Motor neuron (in vitro differentiated cells): ENCODE results near the gene EEF1AKMT1. TPM values are rescaled to one million over a fixed set of nuclear protein-coding genes. Genes with fewer than 3 reads are reported as not detected.
"Not testable (repeated sequence)": the region's sequence is repeated elsewhere in the genome, so short reads cannot be mapped to it uniquely, and the experiment has no call there.

Source experiments
- ATAC-seq, 8 experiments: fragments of 200-7000 bp; cut with Tn5 transposase; replicated peaks in 6 of 8; 2 replicates each; pipeline ENCODE4 v1.8.0; 2021; ENCODE audit warnings: mild to moderate bottlenecking in 8 of 8, moderate library complexity in 8 of 8
- H3K27ac ChIP-seq, 2 donors: fragments of 250-450 bp; sonication (Bioruptor Pico); 2 replicates each; pipeline ENCODE4 v1.9.0; 2021; ENCODE audit warnings: antibody characterized with exemption in 2 of 2, mild to moderate bottlenecking in 2 of 2, moderate library complexity in 1 of 2
- H3K4me1 ChIP-seq, 2 donors: fragments of 250-450 bp; sonication (Bioruptor Pico); replicated peaks in 1 of 2; 2 replicates each; pipeline ENCODE4 v1.6.1; 2021; ENCODE audit warnings: antibody characterized with exemption in 2 of 2, mild to moderate bottlenecking in 2 of 2, moderate library complexity in 1 of 2
- H3K4me3 ChIP-seq, 5 donors: fragments of 250-450 bp; sonication (Bioruptor Pico); 2 replicates each; pipeline ENCODE4 v1.9.0; 2021; ENCODE audit warnings: antibody characterized with exemption in 5 of 5, mild to moderate bottlenecking in 5 of 5, moderate library complexity in 4 of 5
- WGBS, 10 experiments: fragments of 450-650 bp; shearing (Covaris generic); methylation state at CpG; one replicate each; pipeline ENCODE4 v1.0.0; 2022; 5-methylcytosine and 5-hydroxymethylcytosine counted together
- in situ Hi-C, 9 experiments: fragments of 400-800 bp; cut with MboI; loops; one replicate each; pipeline ENCODE4 v1.15.0; 2021; ENCODE audit warnings: low sequenced_read_pairs in 9 of 9, low pct_unique_long_range_greater_than_20kb in 2 of 9; ENCODE audit not compliant: unreplicated experiment in 9 of 9
- total RNA-seq, 8 experiments: library from RNA; unstranded; fragments of 300-600 nt; gene quantifications; 2 replicates each; pipeline versions ENCODE4 v1.2.3 to v1.2.4, GENCODE V29; 2022

Gene EEF1AKMT1
- total RNA-seq, 8 experiments from 2014 or later, result 7.3 to 15.0 (median 9.8) TPM

DNA sequence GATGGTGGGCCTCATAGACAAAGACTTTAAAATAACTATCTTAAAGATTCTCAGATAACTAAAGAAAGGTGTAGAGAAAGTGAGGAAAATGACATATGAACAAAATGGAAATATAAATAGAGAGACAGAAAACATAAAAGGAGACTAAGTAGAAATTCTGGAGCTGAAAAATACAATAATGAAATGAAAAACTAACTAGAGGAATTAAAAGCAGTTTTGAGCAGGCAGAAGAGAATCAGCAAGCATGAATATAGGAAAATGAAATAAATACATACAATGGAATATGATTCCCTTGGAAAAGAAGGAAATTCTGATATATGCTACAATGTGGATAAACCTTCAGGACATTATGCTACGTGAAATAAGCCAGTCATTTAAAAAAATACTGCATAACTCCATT, 3.9 kb downstream of the EEF1AKMT1 start:
- Histone ChIP-seq H3K27ac (no peak overlapping the region), H3K4me1 (peaks cover 3 to 10% of the 10 kb centered on the region in 2 donors), H3K4me3 (no peak overlapping the region)
- no peak for ATAC-seq
- in situ Hi-C loops, result no loop called here
- 81 to 100% (median 95%) methylated on average over 1 of the region's 1 CpG; no CpG with 5 or more reads in 1 of the 10 experiments for WGBS, 10 experiments

DNA sequence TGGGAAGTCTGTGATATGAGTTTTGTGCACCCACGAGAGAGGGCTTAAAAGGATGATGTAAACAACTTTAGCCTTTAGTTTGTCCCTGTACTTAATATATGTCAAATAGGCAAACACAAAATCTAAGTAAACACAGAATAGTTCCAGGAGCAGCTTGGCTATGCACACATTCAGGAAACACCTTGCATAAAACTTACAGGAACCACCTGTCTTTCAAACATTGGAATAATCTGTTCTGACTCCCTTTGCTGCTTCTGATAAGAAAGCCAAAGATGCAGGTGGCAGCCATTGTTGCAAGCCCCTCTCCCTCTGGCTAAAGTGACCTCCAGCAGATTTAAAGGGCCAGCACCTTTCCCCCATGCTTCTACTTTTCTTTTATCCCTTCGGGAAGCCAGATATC, 4.7 kb downstream of the EEF1AKMT1 start:
- no peak overlapping the region for H3K27ac ChIP-seq
- WGBS, 10 experiments, result 60 to 100% (median 100%) methylated on average over 1 to 2 of the region's 2 CpGs; no CpG with 5 or more reads in 1 of the 10 experiments
- ATAC-seq, result no peak
- H3K4me1 ChIP-seq, result peaks cover 3 to 10% of the 10 kb centered on the region in 2 donors
- in situ Hi-C loops, result no loop called here
- H3K4me3 ChIP-seq, result no peak overlapping the region

DNA sequence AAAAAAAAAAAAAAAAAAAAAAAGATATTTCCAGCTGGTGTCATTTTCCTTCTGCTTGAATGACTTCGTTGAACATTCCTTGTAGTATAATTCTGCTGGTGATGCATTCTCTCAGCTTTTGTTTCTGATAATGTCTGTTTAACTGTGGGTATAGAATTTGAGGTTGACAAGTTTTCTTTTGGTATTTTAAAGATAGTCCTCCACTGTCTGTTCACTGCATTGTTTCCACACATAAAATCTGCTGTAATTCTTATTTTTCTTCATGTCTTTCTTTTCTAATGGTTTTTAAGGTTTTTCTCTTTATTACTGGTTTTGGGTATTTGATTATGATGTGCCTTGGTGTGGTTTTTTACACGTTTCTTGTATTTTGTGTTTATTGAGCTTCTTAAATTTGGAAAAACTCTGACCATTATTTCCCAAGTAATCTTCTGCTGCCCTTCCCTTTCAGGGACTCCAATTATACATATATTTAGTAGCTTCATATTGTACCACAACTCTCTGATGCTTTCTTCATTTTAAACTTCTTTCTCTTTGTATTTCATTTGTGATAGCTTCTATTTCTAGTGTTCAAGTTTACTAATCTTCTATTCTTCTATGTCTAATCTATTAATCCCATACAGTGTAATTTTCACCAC, 6.3 kb downstream of the EEF1AKMT1 start:
- in situ Hi-C loops, result no loop called here
- no peak overlapping the region for H3K4me3 ChIP-seq
- 79 to 100% (median 90%) methylated on average over 1 to 2 of the region's 2 CpGs for WGBS, 10 experiments
- no peak overlapping the region for H3K27ac ChIP-seq
- no peak for ATAC-seq
- peaks cover 2 to 4% of the 10 kb centered on the region in 2 donors for H3K4me1 ChIP-seq

DNA sequence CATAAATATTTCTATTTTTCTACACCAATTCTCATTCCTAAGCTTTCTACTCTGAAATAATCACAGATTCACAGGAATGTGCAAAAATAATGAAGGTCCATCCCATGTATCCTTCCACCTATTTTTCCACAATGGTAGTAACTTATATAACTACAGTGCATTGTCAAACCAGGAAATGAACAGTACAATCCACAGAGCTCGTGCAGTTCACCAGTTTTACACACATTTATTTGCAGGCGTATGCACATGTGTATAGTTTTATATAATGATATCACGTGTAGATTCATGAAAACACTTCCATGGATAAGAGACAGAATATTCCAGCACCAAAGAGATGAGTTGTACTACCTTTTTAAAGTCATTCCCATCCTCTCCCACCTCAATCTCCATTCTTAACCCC, 12.9 kb downstream of the EEF1AKMT1 start:
- 40 to 93% (median 88%) methylated on average over 1 to 3 of the region's 3 CpGs; no CpG with 5 or more reads in 3 of the 10 experiments for WGBS, 10 experiments
- Histone ChIP-seq H3K27ac (no peak overlapping the region), H3K4me1 (no peaks in the 10 kb centered on the region), H3K4me3 (no peak overlapping the region)
- no peak for ATAC-seq
- in situ Hi-C loops, result no loop called here

DNA sequence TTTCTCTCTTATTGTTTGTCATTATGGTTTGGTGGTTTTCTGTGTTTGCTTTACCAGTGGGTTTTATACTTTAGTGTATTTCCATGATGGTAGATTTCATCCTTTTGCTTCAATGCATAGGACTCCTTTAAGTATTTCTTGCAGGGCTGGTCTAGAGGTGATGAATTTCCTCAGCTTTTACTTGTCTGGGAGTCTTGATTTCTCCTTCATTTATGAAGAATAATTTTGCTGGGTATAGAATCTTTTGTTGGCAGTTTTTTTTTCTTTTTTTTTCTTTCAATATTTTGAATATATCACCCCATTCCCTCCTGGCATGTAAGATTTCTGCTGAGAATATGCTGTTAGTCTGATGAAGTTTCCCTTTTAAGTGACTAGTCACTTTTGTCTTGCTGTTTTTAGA, 19.8 kb downstream of the EEF1AKMT1 start:
- H3K27ac ChIP-seq, result no peak overlapping the region
- ATAC-seq, result no peak
- in situ Hi-C loops, result no loop called here

DNA sequence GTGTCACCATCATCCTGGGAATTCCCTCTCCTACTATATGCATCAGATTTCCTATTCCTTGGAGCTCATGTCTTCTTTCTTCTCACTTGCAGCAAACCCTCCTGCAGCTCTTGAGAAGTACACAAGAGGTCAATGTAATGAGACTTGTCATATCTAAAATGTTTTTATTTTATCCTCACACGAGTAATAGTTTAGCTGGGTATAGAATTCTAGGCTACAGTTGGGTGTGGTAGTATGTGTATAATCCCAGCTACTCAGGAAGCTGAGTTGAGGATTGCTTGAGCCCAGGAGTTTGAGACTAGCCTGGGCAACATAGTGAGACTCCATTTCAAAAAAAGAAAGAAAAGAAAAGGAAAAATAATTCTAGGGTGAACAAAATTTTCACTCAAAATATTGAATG, 24.4 kb downstream of the EEF1AKMT1 start:
- WGBS, 10 experiments, result 71 to 100% (median 100%) methylated on average over 1 of the region's 1 CpG; no CpG with 5 or more reads in 3 of the 10 experiments
- H3K27ac ChIP-seq, result no peak overlapping the region
- no peaks in the 10 kb centered on the region for H3K4me1 ChIP-seq
- no peak overlapping the region for H3K4me3 ChIP-seq
- no peak for ATAC-seq
- in situ Hi-C loops, result no loop called here

More for the DNA sequence above, 19.8 kb downstream of the EEF1AKMT1 start:
- Histone ChIP-seq H3K4me1 (no peaks in the 10 kb centered on the region), H3K4me3 (no peak overlapping the region)

DNA sequence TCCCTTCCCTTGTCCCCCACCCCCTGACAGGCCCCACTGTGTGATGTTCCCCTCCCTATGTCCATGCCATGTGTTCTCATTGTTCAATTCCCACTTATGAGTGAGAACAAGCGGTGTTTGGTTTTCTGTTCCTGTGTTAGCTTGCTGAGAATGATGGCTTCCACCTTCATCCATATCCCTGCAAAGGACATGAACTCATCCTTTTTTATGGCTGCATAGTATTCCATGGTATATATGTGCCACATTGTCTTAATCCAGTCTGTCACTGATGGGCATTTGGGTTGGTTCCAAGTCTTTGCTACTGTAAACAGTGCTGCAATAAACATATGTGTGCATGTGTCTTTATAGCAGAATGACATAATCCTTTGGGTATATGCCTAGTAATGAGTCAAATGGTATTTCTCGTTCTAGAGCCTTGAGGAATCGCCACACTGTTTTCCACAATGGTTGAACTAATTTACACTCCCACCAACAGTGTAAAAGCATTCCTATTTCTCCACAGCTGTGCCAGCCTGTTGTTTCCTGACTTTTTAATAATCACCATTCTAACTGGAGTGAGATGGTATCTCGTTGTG, 29.8 kb downstream of the EEF1AKMT1 start:
- ATAC-seq, H3K4me1 ChIP-seq, H3K27ac ChIP-seq, in situ Hi-C loops, H3K4me3 ChIP-seq: not testable (repeated sequence)
- WGBS, 10 experiments, result 64 to 100% (median 93%) methylated on average over 1 to 4 of the region's 4 CpGs; no CpG with 5 or more reads in 3 of the 10 experiments

DNA sequence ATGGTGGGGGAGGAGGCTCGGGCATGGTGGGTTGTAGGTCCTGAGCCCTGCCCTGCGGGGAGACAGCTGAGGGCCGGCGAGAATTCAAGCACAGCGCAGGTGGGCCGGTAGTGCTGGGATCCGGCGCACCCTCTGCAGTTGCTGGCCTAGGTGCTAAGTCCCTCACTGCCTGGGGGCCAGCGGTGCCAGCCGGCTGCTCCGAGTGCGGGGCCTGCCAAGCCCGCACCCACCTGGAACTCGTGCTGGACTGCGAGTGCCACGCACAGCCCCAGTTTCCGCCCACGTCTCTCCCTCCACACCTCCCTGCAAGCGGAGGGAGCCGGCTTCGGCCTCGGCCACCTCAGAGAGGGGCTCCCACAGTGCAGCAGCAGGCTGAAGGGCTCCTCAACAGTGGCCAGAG, 33.7 kb downstream of the EEF1AKMT1 start:
- ATAC-seq, result no peak
- H3K4me3 ChIP-seq, result no peak overlapping the region
- WGBS, 10 experiments, result 100% methylated on average over 2 of the region's 22 CpGs; no CpG with 5 or more reads in 9 of the 10 experiments

DNA sequence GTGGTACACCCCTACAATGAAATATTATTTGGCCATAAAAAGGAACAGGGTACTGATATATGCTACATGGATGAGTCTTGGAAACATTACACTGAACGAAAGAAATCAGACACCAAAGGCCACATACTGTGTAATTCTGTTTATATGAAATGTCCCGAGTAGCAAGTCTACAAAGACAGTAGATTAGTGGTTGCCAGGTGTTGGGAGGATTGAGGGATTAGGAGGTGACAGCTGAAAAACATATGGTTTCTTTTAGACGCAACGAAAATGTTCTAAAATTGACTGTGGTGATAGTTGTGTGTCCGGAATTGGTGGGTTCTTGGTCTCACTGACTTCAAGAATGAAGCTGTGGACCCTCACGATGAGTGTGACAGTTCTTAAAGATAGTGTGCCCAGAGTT, 35.1 kb downstream of the EEF1AKMT1 start:
- WGBS, 10 experiments, result 79 to 100% (median 100%) methylated on average over 1 to 5 of the region's 6 CpGs; no CpG with 5 or more reads in 3 of the 10 experiments

More for the DNA sequence above, 33.7 kb downstream of the EEF1AKMT1 start:
- H3K4me1 ChIP-seq, result no peaks in the 10 kb centered on the region
- H3K27ac ChIP-seq, result no peak overlapping the region
- in situ Hi-C loops, result no loop called here

DNA sequence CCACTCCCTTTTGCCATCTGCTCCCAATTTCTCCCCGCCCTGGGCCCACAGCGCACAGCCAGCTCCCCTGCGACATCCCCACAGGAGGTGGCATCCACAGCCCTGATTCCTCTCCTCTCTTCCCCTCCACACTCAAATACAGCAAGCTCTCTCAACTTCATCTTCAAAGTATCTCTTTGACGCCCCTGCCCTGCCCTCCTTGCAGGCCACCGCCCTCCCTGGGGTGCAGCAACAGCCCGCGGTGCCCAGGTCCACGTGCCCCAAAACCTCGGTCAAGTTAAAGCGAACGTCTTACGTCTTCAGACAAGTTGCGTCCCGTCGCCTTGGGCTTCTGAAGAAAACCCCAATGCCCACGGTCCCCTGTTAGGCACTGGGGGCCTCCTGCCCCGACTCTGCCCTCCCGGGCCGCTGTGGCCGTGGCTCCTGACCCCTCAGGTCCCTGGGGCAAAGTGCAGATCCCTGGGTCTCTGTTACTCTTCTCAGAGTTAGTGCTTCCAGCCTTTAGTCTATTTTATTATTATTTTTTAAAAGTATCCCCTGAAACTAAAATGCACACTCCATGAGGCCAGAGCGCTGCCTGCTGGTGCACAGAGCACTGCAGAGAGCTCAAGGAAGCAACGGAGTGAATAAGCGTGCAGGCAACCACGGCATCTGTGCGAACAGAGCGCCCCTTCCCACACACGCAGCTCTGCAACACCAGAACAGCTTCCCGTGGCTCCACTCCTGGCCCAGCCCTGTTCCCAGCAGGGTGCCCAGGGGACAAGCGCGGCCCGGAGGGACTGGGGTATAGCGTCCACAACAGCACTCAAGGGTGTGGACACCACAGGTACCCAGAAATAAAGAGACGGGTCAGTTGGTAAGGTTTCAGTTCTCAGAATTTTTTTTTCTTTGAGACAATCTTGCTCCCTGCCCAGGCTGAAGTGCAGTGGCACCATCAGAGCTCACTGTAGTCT, 43.9 kb downstream of the EEF1AKMT1 start:
- no peak for ATAC-seq
- H3K27ac ChIP-seq, result no peak overlapping the region
- no peak overlapping the region for H3K4me3 ChIP-seq
- no peaks in the 10 kb centered on the region for H3K4me1 ChIP-seq
- in situ Hi-C loops, result no loop called here
- WGBS, 10 experiments, result 82 to 100% (median 89%) methylated on average over 1 to 12 of the region's 33 CpGs; no CpG with 5 or more reads in 6 of the 10 experiments

More for the DNA sequence above, 35.1 kb downstream of the EEF1AKMT1 start:
- no peak for ATAC-seq
- no peaks in the 10 kb centered on the region for H3K4me1 ChIP-seq
- no peak overlapping the region for H3K4me3 ChIP-seq
- in situ Hi-C loops, result no loop called here
- H3K27ac ChIP-seq, result no peak overlapping the region

DNA sequence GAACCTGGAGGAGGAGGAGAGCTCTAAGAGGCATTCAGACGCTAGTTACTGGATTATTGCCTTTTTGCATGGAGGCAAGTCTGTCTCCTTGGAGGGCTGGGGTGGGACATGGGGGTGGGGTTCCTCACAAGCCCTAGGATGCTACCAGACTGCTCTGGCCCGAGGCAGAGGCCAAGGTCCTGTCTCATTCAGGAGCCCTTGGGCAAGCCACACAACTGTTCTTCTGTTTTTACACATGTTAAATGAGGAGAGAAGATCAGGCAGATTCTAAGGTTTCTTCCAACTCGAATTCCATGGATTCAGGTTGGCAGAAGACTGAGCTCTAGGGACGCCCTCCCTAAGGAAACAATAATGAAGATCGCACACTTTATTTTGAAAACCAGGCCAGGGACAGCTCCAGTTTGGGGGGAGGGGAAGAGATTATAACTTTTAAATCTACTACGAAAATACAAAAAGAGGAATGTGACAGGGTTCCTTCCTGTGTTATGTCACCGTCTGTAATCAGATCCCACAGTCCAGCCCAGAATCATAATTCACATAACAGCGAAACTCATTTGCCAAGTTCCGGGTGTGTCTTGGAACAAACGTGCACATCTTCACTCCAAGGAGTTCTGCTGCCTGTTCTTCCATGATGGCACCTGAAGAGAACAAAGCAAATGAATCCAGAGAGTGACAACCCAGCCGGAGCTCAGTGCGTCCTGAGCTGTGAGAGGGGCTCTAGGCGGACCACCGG, 45.0 kb downstream of the EEF1AKMT1 start:
- no peaks in the 10 kb centered on the region for H3K4me1 ChIP-seq
- 19 to 100% (median 90%) methylated on average over 1 to 10 of the region's 14 CpGs; no CpG with 5 or more reads in 2 of the 10 experiments for WGBS, 10 experiments
- in situ Hi-C loops, result no loop called here
- H3K4me3 ChIP-seq, result no peak overlapping the region
- no peak overlapping the region for H3K27ac ChIP-seq
- peak in 3 of 8 experiments; percentile 48 to 77 (median 54) for ATAC-seq

DNA sequence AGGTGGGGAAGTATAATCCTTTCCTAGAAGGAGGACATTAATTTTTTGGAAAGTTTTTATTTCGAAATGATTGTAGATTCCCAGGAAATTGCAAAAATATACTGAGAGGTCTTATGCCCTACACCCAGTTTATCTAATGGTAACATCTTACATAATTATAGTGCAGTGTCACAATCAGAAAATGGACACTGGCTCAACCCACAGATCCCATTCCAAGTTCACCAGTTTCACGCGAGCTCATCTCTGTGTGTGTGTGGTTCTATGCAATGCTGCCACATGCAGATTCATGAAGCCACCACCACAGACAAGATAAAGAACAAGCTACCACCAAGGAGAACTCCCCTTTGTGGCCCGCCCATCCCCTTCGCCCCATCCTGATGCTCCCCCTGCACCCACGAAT, 45.9 kb downstream of the EEF1AKMT1 start:
- in situ Hi-C loops, result no loop called here
- Histone ChIP-seq H3K27ac (no peak overlapping the region), H3K4me3 (no peak overlapping the region), H3K4me1 (no peaks in the 10 kb centered on the region)
- no peak for ATAC-seq
- WGBS, 10 experiments, result 42 to 100% (median 66%) methylated on average over 1 to 4 of the region's 6 CpGs; no CpG with 5 or more reads in 4 of the 10 experiments
